LHCN-M2 (cell line): Measurements from ENCODE around the gene MOCS3. TPM values are rescaled to one million over a fixed set of nuclear protein-coding genes. Genes with fewer than 3 reads are reported as not detected.
A peak's percentile ranks its signal among the peaks of the same experiment; 100 is the strongest.

Experiments
- DNase-seq: peaks from one replicate; pipeline ENCODE4 v3.0.0-alpha.2; 2012; ENCODE audit warnings: low read depth
- total RNA-seq: library from RNA; depleted of rRNA; stranded (reverse); fragments of >200 nt; gene quantifications from 2 replicates; pipeline ENCODE4 v1.2.3, GENCODE V29; 2014

The MOCS3 gene
- total RNA-seq, 1 experiment from 2014 or later = 9.1 TPM

DNA sequence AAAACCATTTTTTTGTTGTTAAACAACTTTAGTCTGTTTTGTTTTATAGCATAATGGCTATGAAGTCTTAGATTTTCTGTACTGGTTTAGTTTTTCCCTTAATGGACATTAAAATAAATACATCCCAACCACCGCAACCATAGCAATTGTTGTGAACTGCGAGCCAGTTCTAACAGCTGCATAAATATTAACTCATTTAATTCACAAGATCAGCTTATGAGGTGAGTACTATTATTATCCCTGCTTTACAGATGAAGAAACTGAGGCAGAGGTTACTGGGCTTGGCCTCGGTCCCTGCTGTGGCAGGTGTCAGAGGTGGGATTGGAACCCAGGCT is 23.1 kb downstream of the MOCS3 start:
- DNase-seq = no peak

DNA sequence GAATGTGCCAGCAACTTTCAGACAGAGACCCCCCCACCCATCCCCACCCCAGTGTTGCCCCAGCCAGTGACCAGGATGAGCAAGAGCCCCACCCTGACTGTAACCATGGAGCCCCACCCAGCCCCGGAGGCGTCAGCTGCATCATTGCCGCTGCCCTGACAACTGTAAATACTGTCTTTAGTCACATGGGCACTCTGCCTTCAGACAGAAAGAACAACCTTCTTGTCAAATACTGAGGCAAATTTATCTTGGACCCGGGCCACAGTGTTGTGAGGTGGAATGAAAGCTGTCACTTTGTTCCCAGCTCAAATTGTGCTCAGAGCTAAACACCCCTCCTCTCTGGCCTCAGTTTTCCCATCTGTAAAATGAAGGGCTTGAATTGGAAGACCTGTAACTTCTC is 23.7 kb downstream of the MOCS3 start:
- peak; percentile 64 for DNase-seq

DNA sequence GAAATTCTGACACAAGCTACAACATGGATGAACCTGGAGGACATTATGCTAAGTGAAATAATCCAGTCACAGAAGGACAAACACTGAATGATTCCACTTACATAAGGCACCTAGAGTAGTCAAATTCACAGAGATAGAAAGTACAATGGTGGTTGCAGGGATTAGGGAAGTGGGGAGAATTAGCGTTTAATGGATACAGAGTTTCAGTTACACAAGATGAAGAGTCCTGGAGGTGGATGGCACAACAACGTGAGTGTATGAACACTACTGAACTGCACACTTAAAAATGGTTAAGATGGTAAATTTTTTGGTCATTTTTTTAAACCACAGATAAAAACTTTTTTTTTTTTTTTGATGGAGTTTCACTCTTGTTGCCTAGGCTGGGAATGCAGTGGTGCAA is 24.7 kb downstream of the MOCS3 start:
- DNase-seq = no peak

DNA sequence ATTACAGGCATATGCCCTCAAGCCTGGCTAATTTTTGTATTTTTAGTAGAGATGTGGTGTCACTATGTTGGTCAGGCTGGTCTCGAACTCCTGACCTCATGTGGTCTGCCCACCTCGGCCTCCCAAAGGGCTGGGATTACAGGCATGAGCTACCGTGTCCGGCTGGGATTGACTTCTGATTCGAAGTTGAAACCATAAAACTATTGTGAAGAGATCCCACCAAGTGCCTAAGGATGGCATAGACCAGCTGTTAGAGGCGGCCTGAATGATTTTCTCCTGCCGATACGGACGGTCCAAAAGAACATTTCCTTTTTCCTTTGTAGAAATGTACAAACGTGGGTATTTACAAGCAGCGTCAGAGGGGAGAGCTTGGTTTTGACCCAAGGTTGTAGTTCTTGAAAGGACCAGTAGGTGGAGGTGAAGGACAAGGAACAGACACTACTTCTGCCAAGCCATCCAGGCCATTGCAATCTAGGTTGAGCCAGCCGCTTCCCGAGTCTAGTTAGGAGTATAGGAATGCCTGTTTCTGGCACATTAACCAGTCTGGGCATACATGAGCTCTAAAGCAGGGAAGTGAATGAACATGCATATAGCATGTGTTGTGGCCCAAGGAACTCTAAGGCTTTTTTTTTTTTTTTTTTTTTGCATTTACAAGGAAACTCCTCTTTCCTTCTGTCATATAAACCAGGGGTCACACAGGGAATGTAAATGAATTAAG is 29.0 kb downstream of the MOCS3 start:
- peak; percentile 82 for DNase-seq

DNA sequence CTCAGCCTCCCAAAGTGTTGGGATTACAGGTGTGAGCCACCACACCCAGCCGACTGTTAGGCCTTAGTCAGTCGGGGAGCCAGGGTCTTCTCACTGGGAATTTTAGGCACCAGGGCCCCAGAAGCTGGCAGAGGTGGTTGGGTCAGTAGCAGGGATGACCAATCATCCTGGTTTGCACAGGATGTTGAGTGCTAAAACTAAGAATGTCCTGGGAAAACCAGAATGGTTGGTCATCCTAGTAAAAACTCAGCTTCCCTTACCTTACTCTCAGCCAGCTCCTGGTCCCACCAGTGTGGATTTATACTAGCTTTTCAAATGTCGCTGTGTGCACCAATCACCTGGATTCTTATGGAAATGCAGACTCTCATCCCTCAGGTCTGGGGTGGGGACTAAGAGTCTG is 32.5 kb downstream of the MOCS3 start:
- no peak for DNase-seq

DNA sequence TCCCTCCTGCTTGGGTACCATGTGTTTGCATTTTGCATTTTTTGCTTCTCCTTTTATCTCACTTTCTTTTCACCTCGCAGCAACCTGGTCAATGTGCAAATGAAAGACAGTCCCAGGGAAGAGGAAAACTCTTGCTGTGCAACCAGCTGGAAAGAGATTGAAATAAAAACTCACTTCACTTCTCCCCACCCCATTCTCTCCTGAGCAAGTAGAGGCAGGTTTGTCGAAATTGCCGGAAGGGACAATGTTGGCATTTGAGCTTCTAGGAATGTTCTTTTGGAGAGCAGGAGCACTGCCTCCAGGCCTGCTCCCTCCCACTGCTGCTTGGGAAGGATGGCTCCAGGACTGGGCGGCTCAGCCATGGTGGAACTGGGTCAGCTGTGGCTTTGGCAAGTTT is 33.7 kb downstream of the MOCS3 start:
- DNase-seq = no peak

DNA sequence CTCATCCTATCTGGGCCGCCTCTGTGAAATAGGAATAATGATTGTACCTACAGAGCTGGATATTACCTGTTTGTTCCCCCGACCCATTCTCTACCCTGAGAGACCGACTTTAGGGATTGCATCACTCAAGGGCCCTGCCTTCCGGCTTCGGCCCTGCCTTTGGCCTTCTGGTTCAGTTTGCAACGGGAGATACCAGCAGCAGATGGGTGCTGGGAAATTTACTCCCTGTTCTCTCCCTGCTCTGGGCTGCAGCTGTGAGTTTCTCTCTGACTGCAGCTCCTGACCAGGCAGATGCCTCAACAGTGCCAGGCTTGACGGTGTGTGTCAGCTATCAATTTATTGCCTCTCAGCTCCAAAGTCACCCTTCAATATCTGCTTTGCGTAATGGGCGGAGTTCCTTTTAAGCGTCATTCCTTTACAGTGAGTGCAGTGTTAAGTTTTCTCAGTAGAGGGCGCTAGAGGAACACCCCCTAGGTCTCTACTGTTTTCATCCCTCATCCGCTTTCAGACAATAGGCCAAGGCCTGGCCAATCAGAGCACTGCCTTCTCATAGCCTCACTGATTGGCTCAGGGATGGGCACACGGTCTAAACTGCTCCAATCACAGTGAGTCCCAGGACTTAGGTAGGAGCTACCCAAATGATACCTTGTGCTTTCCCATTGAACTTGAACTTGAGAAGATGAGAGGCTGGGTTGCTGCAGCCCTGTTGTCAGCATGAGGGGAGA is 34.3 kb downstream of the MOCS3 start:
- peak; percentile 63 for DNase-seq

DNA sequence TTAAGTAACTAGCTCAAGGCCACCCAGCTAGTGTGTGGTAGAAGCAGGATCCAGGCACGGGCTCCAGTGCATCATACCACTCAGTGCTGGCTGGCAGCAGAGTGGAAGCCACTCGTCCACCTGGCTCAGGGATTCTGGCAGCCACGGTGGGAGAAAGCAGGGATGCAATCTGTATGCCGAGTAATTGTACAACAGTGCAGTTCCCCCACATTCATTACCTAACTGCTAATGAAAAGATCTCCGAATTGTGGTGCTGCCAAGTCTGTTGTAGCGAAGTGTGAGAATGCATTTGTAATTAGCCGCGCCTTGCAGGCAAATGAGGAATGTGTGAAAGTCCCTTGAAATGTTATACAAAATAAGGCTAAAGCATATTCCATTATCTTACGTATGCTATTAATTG is 35.3 kb downstream of the MOCS3 start:
- no peak for DNase-seq

DNA sequence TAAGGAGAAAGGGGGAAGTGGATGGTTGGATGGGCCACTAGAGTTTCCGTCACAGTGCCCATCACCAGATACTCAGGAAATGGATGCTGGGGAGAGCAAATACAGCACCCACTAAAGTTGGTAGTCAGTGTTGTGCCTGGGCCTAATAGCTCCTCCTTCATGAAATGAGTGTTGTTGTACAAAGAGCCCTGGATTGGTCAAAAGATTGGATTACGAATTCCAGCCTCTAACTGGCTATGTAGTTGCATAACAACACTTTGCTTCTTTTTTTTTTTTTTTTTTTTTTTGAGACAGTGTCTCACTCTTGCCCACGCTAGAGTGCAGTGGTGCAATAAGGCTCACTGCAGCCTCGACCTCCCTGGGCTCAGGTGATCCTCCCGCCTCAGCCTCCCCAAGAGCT is 36.9 kb downstream of the MOCS3 start:
- no peak for DNase-seq

DNA sequence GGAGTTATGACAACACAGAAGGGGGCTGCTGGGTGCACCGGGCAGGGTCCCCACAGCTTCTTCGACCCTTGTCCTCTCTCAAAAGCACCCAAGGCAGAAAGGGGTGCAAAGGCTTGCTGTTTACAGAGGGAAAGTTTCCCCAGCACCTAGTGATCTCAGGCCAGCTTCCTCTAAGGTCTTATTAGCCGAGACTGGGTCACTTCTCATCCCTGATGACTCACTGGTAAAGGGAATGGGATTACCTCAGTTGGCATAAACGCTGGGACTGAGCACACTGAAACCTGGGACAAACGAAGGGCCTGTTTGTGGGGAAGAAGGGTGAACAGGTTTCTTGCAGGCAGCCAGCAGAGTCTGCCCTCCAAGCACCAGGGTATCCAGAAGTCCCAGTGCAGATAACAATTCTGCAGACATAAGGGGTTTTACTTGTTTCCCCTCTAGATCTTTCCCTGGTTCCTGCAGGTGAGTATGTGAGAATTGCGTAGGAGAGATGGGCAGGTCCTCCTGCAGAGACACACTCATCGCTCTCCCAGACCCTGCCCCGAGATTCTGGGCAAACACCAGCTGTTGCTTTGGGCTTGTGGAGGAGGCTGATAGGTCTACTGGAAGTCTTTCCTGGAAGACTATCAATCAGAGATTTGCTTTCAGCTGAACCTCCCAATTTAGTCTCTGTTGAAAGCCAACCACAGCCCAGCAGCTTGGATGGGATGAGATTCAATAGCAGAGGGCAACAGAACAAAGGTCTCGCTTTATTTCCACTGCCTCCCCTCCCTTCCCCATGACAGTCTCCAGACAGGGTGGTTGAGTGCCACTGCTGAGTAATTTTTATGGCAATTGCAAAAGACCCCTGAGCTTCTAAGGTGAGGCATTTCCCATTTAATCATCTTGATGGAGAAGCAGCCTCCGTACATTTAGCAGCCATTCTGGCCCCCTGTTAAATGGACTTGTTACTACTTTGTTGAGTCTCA is 38.6 kb downstream of the MOCS3 start:
- no peak for DNase-seq

DNA sequence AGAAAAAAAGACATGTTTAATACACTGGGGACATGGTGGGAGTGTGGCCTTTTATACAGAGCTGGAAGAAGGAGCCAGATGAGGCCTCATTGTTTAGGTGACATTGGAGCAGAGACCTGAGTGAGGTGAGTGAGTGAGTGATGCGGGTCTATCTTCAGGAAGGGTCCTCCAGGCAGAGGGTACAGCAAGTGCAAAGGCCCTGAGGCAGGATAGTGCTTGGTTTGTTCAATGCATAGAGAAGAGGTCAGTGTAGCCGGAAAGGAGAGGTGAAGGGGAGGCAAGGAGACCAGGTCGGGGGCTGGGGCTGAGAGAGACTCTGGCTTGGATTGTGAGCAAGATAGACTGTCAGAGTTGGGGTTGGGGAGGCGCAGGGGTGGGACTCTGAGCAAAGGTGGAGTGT is 40.7 kb downstream of the MOCS3 start:
- no peak for DNase-seq

DNA sequence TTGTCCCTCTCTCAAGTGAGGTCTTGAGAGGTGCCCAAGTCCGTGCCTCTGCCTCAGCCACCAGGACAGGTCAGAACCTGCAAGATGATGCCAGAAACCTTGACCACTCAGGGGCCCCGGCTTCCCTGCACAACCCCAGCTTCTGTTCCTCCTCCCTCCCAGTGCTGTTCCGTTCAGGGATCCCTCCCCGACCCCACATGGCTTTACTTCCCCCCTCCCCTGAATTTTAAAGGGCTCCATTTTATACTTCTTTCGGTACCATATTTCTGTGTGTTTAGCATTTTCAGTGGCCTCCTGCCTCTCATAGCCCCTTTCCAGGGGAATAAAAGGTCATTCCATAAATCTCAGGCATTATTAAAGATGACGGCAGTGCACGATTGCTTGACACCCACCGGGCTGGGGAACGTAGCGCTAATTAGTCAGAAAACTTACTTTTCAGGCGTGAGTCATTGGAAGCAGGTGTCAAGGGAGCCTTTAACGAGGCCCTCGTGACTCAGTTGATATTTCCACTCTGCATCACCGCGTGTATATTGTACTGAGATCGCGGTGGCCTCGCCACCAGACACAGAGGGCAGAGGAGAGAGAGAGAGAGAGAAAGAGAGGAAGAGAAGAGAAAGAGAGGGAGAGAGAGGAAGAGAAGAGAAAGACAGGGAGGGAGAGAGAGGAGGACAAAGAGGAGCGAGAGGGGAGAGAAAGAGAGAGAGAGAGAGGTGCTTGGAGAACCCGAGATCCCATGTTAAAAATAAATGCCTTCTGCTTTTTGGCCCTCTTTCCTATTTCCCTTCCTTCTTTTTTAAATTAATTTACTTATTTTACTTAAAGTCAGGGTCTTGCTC is 43.0 kb downstream of the MOCS3 start:
- no peak for DNase-seq

DNA sequence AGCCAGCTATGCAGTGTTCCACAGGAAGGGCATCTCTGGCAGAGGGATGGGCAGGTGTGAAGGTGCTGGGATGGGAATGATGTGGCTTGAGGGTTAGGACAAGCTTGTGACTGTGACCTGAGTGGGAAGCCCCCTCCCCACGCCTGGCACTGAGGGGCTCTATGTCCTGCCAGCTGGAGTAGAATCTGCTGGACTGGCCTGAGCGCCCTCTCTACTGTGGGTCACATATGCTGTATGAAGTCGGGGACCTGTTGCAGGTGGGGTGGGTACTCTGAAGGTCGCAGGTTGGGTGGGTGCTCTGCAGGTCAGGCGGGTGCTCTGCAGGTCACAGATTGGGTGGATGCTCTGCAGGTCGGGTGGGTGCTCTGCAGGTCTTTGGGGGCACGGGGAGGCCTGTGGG is 44.0 kb downstream of the MOCS3 start:
- DNase-seq = no peak

DNA sequence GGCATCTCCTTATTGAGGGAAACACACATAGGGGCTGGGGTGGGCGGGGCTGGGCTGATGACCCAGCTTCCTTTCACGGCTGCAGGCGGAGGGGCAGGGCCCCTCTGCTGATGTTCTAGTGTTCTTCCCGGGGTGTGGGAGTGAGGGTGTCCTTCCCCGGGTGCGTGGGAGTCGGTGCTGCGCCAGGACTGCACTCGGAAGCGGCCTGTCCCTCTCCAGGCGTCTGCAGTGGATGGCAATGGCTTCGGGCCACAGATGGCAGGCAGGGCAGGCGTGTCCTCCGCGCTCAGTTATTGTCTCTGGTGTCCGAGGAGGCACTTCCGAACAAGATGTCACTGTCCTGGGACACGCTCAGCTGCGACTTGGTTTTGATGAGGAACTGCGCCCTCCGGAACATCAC is 45.1 kb downstream of the MOCS3 start:
- no peak for DNase-seq

DNA sequence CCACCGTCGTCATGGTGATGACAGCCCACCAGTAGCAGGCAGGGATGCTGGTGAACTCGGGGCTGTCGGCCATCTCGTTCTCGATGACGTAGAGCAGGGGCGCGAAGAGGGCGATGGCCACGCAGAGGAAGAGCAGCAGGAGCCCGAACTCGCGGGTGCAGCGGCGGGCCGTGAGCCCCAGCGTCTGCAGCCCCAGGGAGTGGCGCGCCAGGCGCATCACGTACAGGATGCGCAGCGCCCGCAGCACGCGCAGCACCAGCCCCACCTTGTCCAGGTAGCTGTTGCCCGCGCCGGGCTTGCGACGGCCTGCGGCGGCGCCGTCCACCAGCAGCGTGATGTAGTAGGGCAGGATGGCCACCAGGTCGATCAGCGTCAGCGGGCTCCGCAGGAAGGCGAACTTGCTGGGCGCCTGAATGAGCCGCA is 45.7 kb downstream of the MOCS3 start:
- DNase-seq = no peak

DNA sequence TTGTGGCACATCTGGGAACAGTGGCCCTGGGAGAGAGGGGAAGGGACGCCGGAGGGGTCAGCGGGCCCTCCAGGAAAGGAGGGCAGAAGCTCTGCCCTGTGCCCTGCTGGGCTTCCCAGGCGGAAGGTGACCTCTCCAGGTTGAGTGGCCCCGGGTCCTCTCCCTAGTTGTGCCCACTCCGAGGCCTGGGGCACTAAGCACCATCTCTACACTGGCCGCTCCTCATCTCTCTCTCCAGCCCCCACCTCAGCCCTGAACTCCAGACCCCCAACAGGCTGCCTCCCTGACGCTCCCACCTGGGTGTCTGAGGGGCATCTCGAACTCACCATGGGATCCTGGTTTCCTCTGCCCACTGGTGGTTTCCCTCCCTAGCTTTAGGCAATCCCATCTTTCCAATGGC is 46.2 kb downstream of the MOCS3 start:
- DNase-seq = no peak

DNA sequence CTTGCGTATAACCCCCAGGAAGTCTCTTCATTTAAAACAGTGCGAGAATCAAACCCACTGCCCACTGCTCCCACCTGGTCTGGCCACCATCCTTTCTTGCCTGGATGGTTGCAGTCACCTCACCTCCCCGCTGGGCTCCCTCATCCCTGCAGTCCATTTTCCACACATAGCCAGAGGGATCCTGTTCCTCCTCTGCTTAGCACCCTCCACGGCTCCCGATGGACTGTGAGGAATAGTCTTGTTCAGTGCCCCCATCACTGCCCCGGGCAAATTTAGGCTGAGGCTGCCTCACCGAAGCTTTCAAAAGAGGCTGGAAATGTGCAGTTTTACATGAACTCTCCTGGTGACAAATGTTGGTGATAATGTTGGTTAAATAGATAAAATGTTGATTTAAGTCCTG is 46.6 kb downstream of the MOCS3 start:
- no peak for DNase-seq

DNA sequence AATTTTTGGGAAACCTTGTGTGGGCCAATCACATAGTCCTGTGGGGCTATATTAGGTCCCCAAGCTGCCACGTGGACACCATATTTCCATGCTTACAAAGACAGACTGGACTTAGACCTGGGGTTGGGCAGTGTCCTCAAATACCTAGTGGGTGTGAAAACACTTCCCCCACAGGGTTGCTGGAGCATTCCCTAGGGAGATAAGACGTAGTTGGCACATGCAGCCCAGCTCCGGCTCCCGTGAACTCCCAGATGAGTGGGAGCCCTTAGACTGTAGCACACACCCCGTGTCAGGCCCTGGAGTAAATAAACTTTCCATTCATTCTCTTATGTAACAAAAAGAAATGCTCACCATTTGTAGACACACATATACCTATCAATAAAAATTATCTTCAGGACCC is 50.1 kb downstream of the MOCS3 start:
- DNase-seq = no peak

DNA sequence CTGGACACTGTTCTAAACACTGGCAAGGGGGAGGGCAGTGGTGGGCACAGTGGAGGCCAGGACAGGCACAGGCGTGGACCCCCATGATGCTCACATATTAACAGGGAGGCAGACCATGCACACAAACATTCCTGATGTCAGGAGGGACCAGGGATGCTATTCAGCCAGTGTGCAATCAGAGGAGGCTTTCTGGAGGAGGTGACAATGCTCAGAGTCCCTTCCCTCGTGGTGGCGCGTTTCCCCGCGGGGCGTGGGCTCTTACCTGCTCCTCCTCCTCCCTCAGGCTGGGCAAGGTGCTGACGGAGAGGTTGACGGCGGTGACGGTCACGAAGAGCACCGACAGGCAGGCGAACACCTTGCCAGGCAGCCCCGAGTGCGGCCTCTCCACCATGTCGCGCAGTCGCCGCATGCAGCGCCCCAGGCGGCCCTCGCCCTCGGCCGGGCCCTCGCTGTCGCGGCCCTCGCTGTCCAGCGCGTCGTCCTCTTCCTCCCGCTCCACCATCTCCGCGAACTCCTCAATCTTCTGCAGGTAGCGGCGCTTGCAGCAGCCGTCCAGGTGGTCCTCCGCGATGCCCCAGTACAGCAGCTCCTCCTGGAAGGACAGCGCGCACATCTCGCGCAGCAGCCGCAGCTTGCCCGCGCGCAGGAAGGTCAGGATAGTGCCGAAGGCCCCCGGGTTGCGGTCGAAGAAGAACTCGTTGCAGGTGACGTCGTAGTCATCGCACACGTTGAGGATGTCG is 50.9 kb downstream of the MOCS3 start:
- no peak for DNase-seq

DNA sequence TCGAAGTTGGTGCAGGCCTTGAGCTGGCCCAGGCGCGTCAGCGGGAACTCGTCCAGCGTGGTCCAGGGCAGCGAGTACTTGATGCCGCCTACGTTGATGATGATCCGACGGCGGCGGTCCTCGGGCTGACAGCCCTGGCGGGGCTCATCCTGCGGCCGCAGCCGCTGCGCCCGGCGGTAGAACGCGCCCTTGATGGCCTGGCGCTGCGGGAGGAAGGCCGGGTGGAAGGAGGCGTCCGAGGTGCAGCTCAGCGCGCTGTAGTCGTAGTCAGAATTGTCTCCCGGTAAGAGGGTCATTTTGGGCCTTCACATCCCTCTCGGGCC is 51.4 kb downstream of the MOCS3 start:
- no peak for DNase-seq

DNA sequence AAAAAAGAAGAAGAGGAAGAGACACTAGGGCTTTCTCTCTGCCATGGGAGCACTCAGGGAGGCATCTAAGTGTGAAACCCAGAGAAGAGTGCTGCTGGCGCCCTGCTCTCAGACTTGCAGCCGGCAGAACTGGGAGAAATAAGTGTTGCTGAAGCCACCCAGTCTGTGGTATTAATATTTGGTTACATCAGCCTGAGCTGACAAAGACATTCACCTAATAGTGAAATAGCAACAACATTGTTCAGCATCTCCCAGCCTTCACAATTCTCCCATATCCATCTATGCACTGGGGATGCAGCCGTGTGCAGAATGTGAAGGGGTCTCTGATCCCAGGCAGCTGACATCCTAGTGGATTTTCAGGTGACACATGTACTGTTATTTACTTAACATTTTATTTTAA is 52.3 kb downstream of the MOCS3 start:
- DNase-seq = no peak
